CD4-positive, alpha-beta T cell treated with Interleukin-4 for 1 hour (primary cell): ENCODE data around the gene GDPD5.

ENCODE experiments used
- DNase-seq, 2 donors: peaks; one replicate each; pipeline ENCODE4 v3.0.0-alpha.2; 2020 to 2022

The GDPD5 gene

DNA sequence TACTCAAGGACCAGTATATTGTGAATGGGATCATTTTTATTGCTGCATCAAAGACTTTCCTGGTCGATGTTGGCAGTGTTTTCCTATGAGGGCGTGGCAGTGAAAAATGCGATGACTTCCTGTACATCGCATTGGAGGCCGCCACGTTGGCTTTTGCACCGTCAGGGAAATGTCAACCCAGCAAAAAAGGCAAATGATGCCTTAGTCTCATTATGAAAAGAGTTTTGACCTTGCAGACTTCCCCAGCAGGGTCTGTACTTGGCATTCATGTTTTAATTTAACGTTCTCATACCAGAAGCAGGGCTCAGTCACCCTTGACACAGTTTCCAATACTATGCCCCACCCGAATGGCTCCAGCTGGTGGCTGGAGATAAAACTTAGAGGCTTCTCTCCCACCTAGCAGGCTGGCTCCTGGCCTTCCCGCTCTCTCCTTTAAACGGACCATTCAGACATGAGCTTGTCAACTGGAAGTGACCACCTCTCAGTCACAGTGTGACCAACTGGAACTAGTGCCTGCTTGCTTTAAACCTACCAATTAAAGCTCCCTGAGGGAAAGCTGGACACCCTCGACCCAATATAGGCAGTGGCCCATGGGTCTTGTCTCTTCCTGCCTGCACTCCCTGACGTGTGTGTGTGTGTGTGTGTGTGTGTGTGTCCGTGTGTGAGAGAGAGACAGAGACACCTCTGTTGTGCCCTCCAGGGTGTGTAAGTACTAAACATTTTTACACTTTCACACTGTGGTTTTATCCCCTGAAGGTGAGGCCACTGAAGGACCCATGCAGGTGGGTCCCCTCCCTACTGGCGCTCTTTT, 8.7 kb upstream of the GDPD5 start:
- no peak for DNase-seq

DNA sequence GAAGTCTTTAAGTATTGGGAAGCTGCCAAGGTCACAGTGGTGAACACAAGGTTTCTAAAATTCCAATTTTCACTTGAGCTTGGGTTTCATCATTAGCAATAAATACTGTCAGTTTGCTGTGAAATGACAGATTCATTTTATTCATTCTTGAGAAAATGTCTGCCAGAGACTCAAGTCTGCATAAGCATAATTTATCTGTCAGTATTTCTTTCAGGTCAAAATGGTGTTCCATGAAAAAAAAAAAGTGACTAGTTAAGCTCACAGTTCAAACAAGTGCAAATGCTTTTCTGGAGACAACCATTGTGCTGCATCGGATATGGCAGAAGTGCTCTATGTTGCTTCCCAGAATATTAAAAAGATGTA, 8.1 kb upstream of the GDPD5 start:
- DNase-seq: no peak

- peak; percentile 83 to 87 for DNase-seq
Observed at GRCh38 chr11:75532200-75533048, 6.7 kb upstream of the GDPD5 start.

- DNase-seq: no peak
Observed at GRCh38 chr11:75531325-75531724, 5.6 kb upstream of the GDPD5 start.

- DNase-seq: no peak
Observed at GRCh38 chr11:75530577-75530976, 4.8 kb upstream of the GDPD5 start.

DNA sequence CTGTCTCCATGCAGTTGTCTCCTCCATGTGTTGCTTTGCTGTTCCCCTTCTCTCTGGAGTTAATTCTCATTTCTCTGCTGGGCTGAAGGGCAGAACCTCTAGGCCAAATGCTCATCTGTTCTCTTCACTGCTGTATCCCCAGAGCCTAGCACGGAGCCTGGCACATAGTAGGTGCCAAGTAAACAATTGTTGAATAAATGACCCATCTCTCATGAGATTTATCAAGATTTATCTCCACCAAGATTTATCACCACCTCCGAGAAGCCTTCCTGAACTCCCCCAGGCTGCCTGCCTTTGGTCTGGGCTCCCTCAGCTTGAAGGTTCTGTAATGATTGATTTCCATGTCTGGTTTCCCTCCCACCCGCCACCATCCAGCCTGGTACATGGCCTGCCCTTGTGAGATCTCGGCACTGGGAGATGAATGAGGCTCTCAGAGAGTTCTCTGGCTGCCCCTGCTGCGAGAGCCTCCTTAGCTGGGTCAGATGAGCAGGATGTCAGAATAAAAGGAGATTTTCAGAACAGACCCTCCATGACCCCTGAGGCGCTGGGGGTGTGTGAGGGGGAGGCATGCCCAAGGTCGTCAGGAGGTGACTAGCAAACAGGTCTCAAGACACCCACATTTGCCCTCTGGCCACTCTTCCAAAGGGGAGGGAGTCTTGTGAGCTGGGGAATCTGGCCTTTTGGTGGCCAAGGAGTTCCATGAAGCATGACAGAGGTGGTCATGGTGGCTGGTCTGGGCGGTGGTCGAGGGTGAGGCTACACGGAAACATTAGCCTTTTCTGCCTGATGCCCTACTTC, 2.4 kb upstream of the GDPD5 start:
- no peak for DNase-seq

DNA sequence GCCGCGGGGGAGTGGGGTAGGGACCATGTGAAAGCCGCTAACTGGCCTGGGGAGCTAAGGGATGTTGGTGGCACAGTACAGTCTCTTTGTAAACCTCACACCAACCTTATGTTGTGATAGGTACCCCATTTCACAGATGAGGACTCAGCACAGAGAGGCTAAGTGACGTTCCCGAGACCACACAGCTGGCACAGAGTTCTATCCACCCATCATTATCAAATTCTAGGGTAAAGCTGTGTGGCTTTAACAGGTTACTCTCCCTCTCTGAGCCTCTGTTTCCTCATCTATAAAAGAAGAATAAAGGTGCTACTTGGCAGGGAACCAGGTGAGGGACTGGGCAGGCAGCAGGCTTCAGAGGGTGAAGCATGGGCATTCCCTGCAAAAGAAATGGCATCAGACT, 1.4 kb upstream of the GDPD5 start:
- DNase-seq: no peak

GRCh38 chr11:75526192-75526541, 426 bp upstream of the GDPD5 start:
- DNase-seq: no peak

GRCh38 chr11:75524665-75525432, 892 bp downstream of the GDPD5 start:
- DNase-seq: peak in 1 of 2 donors; percentile 33

DNA sequence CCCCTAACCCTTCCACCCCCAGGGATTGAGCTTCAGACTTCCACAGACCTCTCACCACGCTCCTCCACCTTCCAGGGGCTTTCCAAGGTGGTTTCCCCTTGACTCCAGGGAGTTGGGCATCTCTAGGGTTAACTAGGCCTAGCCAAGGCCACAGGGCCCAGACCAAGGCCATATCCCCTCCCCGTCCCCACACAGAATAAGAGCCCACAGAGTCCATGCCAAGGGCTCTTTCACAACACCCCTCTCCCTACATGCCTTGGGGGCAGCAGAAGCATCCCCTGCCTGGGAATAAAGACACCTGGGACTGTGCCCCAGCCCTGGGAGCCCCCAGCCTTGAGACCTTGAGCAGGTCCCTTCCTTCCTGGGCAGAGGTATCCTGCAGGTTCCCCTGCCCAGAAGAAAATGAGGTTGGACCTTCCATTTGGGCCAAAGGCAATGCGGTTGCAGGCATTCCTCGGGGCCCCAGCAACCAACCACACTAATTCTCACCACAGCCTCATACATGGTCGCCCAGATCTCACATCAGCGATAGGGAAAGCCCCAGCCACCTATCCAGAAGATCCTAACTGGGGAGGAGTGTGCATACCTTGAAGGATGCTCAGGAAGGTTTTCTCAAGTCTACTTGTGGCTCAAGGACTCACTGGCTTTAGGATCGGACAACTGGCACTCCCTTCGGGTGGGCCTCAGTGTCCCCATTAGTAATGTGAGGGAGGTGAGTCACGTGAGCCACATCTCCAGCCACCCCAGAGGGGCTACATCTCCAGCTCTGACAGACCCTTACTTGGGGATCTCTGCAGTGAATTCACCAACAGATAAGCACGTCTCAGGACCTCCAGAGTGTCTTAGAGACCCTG, 1.7 kb downstream of the GDPD5 start:
- peak in 1 of 2 donors; percentile 28 for DNase-seq

DNA sequence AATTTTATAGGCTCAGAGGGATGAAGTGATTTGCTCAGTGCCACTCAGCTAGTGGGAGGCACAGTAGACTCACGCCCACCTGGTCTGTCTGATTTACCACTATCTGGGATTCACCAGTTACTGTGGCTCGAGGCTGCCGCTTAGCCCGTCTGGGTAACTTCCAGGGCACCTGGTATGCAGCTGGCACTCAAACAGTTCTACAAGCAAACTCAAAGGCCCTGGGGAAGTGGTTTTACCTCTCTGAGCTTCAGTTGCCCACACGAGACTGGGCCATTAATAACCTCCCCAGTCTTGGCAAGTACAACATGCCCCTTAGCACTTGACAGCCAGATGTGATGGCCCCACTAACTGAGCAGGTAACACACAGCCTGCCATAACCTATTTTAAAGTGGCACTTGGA, 2.6 kb downstream of the GDPD5 start:
- DNase-seq: no peak

DNA sequence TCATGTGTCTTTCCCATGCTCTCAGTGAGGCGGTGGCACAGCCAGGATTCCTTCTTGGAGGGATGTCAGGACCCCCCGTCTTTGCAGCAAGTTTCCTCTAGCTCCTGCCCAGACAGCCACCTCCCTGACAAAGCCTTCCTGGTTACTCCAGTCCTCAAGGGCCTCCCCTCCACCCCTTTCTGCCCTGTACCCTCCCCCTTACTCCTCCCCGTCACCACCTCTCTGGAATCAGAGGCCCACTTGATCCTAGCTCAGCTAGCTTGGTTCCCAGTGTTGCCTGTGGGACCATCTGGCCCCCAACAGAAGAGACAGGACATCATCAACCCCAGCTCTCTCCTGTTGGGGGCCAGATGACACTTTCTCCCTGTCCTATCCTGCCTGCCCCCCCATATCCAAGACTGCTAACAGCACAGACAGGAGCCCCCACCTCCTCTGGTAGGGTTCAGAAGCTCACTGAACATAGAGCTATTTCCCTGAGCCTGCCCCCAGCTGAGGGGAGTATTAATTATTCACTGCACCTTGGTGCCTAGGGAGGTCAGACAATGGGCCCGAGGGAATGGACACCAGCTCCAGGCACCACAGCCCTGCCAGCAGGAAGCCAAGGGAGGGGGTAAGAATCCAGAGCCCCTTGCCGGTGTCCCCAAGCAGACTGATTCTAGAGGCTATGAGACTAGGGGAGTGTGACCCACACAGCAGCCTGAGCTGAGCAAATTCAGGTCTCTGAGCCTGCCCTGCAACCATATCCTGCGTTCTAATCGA, 3.3 kb downstream of the GDPD5 start:
- DNase-seq: no peak

GRCh38 chr11:75520688-75521087, 5.1 kb downstream of the GDPD5 start:
- DNase-seq: no peak

DNA sequence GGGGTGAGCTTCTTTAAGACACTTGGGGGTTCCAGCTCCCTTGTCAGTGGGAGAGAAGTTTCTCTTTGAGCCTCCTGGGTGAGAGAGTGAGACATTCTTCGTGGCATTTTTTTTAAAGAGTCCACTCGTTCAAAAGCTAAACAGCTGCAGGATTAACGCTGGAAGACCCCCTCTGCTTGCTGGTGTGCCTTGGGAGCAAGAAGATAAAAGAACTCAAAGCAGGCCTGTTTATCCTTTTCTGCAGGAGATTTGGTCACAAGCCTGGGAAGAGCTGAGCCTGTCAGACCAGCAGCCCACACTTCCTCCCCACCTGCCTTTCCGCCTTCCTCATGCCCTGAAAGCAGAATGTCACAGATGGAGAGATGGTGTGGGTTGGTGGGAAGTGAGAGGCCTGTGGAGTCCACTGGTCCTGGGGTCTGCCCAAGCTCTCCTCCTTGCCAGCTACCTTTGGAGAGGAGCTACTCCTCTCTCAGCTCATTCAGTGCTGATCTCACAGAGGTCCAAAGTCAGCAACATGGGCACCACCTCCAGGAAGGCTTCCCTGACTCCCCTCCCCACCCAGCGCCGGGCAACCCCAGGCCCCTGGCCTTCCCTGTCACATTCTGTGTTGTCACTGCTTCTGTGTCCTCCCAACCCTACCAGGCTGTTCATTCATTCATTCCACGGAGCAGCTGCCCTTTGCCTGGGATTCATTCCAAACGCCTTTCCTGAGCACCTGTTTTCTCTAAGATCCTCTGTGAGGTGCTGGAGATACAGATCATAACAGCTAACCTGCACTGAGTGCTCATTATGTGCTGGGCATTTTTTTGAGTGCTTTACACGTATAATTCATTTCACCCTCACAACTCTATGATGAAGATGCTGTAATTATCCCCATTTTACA, 6.7 kb downstream of the GDPD5 start:
- DNase-seq: no peak

GRCh38 chr11:75518204-75518549, 7.6 kb downstream of the GDPD5 start:
- no peak for DNase-seq

DNA sequence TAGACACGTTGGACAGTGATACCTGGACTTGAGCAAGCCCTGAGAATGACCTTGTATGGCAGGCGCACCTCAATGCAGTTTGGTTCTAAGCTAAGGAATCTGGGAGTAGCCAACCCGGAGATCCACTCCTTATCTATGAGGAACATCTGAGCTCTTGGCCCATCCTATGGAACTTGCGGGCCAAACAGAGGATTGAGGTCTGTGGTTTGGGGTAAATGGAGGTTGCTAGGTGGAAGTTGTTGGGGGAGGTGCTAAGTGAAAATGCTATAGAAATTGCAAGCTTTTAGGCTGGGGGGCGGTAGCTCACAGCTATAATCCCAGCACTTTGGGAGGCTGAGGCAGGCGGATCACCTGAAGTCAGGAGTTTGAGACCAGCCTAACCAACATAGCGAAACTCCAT, 8.9 kb downstream of the GDPD5 start:
- no peak for DNase-seq

- no peak for DNase-seq
Observed at GRCh38 chr11:75516140-75516539, 9.6 kb downstream of the GDPD5 start.

DNA sequence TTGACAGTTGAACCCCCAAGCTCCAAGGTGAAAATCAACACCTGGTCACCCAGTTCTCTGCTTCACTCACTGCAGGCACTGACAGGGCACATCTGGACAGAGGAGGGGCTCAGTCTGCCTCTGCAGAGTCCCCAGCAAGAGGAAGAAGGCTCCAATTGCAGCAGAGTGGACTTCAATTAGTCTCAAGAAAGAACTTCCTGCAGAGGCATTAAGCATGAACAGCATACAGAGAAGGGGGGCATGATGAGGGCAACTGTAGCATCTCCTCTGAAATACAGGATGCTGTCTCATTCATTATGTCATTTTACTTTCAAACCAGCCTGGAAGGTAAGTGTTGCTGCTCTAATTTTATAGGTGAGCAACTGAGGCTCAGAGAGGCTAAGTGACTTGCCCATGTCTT, 11.1 kb downstream of the GDPD5 start:
- DNase-seq: no peak

- DNase-seq: no peak
Observed at GRCh38 chr11:75513250-75513649, 12.5 kb downstream of the GDPD5 start.

DNA sequence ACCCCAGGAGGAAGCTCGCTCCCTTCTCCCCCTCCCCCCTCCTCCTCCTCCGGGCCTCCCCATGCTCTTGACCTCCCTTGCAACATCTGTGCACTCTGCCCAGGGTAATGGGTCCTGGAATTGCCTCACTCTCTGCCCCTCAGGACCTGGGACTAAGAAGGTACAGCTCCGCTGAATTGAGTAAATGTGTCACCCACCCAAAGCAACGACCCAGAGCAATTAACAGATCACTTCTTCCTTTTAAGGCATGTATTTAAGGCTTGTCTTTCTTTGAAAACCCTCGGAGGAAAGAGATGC, 15.1 kb downstream of the GDPD5 start:
- DNase-seq: no peak
